ENCODE data around the gene SLC4A4.
"Not testable (repeated sequence)": the region's sequence is repeated elsewhere in the genome, so short reads cannot be mapped to it uniquely, and the experiment has no call there.

The SLC4A4 gene

DNA sequence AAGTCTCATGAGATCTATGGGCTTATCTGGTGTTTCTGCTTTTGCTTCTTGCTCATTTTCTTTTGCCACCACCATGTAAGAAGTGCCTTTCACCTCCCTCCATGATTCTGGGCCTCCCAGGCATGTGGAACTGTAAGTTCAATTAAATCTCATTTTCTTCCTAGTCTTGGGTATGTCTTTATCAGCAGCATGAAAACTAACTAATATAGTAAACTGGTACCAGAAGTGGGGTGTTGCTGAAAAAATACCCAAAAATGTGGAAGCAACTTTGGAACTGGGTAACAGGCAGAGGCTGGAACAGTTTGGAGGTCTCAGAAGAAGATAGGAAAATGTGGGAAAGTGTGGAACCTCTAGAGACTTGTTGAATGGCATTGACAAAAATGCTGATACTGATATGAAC, 70.1 kb downstream of the SLC4A4 start:
- not testable (repeated sequence) for DNase-seq (ENCODE audit: low spot score); FAIRE-seq

DNA sequence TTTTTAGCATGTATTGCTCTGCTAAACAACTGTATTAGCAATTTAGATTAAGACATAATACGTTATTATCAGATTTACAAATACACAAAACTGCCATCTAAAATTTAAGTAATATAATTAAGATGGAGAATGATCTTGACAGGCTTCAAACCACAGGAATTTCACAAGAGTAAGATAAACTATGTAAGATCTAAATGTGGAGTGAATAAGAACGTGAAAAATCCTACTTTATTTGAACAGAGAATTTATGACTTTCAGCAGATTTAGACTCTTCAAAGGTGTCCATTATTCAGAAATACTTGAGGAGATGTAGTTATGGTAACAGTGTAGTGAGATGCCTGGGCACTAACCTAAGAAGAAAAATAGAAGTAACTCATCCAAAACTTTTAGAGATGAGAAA, 73.2 kb downstream of the SLC4A4 start:
- FAIRE-seq: peak; percentile 31
- peak; percentile 22 for DNase-seq (ENCODE audit: low spot score)

DNA sequence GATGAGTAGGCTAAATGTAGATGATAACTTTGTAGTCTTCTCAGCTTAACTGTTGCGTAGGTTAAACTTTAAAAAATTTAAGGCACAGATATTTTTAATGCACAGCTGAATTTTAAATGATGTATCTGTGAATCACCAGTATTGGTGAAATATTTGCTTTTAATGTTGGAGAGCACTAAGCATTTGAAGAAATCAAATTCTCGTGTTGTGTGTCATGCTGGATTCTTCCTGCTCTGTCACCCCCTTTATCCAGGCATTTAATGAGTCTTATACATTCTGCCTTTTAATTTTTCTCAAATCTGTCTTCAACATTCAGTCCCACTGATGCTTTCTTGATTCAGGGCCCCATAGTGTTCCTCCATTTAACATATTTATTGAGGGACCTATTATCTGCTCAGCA, 76.7 kb downstream of the SLC4A4 start:
- FAIRE-seq (peak; percentile 76), DNase-seq (ENCODE audit: low spot score) (peak; percentile 17)

DNA sequence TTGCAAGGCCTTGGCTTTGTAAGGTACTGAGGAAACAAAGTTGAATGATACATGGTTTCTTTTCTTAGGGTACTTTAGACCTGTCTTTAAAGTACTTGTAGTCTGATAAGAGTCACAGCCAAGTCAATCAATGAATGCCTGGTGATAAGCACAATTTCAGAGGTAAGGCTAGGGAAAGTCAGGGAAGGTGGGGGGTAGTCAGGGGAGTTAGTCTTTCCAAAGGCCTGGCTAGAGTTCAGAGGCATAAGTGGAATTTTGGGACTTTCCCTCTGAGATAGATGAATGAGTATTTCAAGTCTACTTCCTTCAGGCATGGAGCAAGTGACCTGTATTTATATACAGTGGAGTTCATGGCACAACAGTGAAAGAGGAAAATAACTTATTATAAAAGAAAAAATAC, 78.3 kb downstream of the SLC4A4 start:
- DNase-seq (ENCODE audit: low spot score) (peak; percentile 38), FAIRE-seq (no peak)

DNA sequence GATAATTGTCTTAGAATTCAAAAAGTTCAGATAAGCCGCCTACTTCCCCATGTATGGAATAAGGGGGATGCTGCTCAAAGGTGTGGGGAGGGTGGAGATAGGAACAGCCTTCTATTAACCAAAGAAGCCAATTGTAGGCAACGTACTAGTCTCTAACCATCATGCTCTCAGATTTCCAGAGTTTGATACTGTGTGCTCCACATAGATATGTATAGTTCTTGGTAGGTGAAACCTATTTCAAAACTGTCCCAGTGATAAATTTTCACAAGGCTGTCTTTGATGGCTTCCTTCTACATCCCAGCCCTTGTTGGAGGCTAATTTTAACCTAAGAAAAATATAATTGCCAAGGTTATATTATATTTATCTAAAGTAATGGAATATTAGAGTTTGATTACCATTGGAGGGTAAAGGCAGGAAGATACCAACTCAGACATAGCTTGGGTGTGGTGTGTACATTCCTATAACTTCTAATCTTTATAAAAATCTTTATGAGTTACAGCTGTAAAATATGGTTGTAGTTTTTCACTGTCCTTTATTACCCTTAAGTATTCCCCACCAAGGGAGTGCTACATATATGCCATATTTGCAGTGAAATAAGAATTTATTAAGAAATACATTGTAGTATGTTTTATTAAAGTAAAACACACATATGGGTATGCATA, 87.7 kb downstream of the SLC4A4 start:
- FAIRE-seq (no peak), DNase-seq (ENCODE audit: low spot score) (no peak)

DNA sequence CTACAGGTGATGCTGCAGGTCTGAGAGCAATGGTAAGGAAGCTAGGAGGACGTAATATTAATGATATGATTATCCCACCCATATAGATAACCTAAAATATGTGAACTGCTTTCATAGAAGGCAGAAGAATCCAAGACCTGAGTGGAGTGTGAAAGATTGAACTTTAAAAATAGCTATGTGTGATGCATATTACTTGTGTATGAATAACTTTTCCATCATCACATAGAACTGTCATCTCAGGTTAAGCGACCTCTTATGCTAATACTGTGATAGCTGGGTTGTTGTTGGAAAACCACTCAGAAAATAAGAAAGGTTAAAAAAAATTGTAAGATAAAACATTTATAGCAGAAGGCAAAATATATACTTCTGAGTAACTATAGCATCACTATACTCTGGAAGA, 90.3 kb downstream of the SLC4A4 start:
- DNase-seq (ENCODE audit: low spot score) (no peak), FAIRE-seq (no peak)

DNA sequence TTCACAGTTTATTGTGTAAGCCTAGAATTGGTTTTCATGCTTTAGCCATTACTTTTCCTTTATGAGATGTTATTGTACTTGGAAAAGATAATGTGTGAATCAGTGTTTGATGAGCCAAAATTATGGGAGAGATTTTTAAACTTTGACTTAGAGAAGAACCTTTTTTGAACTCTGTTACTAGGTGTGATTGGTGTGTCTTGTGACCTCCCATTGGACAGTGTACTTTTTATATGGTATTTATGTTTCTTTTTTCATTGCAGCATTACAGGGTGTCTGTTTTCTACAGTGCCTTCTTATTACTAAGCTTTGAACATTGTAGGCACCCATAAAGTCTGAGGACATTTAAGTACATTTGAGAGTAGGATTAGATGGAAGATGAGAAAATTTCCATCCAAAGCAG, 91.1 kb downstream of the SLC4A4 start:
- DNase-seq (ENCODE audit: low spot score) (no peak), FAIRE-seq (no peak)

DNA sequence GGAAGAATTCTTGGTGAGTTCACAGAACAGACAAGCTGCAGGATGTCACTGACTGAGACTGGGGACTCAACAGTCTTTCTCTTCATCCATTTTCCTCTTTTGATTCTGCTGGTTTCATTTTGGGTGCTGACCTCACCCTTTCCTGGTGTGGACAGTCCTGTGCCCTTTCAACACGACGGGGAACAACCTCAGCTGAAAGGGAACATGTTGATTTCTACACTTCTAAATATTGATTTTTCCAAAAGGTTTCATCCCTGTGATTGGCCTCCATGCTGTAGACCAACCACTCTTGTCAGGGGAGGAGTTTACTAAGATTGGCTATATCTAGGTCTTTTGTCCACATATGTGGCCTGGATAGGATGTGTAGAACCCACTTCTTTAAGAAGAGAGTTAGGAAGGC, 91.8 kb downstream of the SLC4A4 start:
- DNase-seq (ENCODE audit: low spot score) (no peak), FAIRE-seq (no peak)

DNA sequence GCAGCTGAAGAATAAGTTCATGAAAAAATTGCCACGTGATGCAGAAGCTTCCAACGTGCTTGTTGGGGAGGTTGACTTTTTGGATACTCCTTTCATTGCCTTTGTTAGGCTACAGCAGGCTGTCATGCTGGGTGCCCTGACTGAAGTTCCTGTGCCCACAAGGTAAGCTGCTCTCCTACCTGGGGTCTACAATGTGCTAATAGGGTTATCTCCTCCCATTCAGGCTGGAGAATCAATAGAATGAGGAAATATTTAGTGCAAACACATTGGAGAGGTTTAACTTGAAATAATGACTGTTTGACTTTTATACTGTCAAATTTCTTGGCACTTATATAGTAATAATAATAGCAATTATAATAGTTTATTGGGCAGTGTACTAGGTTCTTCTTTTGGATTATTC, 101.8 kb downstream of the SLC4A4 start:
- FAIRE-seq (no peak), DNase-seq (ENCODE audit: low spot score) (no peak)

DNA sequence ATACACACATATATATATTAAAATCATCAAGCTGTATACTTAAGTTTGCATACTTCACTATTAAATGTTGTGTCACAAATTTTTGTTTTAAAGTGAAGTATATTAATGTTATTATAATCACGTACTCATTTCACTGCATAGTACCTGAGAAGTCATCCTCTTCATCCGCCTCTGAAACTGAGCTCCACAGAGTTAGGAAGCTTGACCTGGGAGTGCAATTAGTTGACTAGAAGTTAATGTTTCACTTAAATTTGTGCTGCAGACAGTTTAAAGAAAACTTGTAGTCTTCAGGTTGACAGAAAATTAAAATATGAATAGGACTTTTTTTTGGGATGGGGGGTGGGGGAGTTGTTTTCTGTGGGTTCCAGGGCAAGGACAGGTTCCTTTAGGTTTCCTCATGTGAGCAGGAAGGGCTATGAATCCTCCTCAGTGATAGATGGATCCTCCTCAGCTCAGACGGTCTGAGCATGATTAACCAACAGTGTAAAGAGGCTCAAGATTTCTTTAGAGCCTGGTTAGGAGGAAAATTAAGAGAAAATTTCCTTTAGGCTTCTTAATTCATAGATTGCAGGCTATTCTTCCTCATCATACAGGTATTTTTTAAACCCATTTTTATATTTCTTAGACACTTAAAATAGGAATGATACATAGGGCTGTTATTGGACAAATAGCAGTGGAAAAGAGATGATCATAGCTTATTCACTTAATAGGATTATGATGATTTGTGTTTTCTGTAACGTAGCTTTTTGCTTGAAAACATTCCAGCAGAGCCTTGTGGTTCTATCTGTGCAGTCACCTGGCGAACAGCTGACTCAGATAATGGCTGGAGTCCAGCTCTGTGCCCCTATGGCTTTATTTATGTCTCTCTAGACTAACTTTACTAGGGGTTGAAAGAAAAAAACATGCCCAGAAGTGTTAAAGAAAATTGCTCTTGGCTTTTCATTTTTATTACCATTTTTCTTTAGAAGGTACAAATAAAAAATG, 102.7 kb downstream of the SLC4A4 start:
- peak; percentile 87 for FAIRE-seq
- peak; percentile 46 for DNase-seq (ENCODE audit: low spot score)

DNA sequence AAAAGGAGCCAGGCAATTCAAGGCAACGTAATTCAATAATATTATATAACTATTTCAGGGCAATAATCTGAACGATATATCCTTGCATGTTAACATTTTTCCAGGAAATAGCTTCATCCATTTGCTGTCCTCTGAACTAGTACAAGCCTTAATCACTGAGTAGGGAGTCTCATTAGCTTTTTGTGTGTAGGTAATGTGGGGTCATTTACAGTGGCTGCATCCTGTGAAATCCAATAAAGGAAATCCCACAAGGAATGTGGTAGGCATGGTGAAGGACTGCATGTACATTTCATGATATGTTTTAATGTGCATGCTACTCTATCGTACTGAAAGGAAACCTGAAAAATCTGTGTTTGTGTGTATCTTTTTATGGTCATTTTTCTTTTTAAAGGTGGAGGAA, 103.5 kb downstream of the SLC4A4 start:
- no peak for DNase-seq (ENCODE audit: low spot score)
- no peak for FAIRE-seq

DNA sequence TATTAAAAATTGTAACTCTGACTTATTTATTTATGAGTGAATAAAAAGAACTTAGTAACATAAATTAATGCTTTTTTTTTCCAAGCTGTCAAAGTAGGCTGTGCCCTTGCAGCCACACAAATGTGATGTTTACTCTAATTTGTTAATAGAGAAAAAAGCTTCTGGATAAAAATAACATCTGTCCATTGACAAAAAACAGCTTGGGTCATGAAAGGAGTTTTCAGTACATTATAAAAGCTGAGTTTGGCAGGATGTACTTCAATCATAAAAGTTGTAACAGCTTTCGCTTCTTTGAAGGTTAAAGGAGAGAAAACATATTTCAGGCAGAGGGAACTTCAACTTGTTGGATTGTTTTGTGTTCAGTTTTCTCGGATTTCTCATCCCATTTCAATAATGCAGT, 105.6 kb downstream of the SLC4A4 start:
- FAIRE-seq (no peak), DNase-seq (ENCODE audit: low spot score) (no peak)

DNA sequence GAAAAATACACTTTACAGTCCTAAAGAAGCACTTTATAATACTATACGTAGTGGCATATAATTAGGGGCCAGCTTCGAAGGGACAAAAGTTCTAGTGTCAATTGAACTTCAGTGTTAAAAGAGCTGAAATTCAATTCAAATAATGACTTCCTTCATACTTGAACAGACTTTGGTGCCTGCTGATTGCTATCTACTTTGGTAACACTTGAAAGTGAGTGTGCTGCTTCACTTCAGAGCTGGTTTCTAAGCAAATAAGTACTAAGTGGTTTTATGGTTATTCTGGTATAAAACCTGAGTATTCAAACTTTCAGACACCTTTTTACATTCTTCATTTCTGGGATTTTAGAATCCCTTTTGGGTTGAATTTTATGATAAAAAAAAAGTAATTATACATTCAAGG, 107.0 kb downstream of the SLC4A4 start:
- FAIRE-seq (no peak), DNase-seq (ENCODE audit: low spot score) (no peak)

DNA sequence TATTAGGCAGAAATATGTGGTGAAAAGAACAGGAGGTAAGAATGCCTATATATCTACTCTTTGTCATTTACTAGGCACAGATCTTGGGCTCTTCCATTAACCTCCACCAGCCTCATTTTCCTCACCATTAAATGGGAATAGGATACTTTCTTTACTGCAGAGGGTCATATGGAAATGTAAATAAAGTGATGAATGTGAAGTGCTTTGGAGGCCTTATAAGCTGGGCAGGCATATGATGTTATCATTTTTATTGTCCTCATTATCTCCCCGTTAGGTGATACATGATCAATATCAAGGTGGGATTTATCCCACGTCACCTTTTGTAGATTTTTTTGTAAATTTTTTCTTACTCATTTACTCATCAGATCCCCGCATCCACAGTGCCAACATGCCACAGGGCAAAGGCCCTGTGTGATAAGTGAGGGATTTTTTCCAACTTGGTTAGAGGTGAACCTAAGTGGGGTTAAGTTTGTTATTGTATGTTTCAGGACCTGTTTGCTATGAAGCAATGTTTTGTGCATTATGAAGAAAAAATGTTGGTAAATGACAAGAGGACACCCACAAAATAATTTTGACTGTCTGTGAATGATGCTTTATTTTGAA, 107.8 kb downstream of the SLC4A4 start:
- FAIRE-seq (no peak), DNase-seq (ENCODE audit: low spot score) (no peak)

DNA sequence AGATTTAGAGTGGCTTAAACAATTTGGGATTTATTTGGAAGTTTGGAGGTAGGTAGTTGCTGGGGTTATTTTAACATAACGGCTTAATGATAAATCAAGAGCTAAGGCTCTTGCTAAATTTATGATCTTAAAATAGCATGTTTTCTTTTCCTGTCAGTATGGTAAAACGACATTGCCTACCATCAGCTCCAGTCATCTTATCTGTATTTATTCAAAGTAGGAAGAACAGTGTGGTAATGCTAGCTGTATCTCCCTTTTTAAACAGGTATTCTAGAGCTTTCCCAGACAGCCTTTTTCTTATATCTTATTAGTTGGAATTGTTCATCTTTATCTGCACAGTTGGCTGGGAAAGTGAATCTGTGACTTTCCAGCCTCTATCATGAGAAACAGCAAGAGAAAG, 110.2 kb downstream of the SLC4A4 start:
- no peak for FAIRE-seq

DNA sequence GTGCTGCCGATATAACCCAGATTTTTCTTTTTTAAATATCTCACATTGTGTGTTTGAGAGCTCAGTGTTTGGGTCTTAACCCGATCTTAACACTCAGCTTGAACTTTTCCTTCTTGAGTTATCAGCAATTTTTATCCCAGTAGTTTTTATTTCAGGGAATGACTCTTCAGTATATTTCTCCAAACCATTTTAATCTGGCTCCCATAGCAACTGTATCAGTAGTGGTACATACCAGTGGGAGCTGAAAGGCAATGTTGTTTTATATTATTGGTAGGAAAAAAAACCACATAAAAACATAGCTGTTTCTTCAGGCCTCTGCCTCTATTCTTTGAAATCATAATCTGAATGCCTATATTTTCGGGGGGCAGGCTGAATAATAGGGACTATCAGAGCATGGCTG, 111.1 kb downstream of the SLC4A4 start:
- FAIRE-seq: no peak
- no peak for DNase-seq (ENCODE audit: low spot score)

More for the DNA sequence above, 110.2 kb downstream of the SLC4A4 start:
- DNase-seq (ENCODE audit: low spot score): no peak

DNA sequence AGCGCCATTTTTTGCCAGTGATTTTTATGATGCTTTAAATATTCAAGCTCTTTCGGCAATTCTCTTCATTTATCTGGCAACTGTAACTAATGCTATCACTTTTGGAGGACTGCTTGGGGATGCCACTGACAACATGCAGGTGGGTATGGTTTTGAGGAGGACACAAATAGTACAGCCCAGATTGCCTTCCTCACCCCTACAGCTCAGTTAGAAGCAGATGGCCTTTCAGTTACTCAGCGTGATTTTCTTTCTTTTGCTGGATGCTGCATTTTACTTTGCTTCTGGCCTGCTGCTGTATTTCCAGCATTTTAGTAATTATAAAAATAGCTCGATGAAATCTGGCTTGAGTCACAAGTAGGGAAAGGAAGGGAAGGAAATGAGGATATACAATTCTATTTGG, 114.7 kb downstream of the SLC4A4 start:
- no peak for FAIRE-seq
- no peak for DNase-seq (ENCODE audit: low spot score)

DNA sequence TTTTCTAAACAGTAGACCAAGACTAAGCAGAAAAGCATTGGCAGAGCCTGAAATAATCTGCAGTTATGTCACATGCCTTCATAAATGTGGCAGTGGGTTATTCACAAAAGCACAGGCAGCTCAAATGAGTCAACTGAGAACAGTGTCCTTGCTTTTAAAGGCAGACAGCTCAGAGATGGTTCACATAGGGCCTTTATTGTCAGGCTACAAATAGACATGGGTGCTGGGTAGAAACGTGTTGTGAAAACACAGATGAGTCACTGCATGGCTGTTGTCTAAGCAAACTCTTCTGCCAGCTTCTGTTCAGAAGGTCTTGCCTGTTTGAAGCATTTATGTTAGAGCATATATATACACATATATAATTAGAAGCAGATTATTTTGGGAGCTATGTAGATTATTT, 118.0 kb downstream of the SLC4A4 start:
- DNase-seq (ENCODE audit: low spot score) (peak; percentile 32), FAIRE-seq (no peak)

DNA sequence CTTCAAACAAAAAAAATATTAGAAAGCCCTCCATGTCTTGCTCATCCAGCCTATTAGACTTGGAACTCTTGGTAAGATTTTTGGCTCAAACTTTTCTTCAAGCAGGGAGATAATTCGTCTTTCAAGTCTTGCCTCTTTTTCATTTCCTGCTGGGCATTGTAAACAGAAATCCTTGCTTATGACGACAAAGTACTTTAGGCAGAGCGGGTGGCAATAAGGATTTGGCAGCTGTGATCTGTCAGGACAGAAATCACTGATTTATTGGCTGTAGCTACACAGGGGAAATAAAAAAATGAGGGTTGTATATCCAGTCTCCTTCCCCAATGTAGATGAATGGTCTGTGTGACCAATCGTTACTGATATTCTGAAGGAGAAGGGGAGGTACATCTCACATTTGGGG, 121.6 kb downstream of the SLC4A4 start:
- no peak for FAIRE-seq
- no peak for DNase-seq (ENCODE audit: low spot score)

DNA sequence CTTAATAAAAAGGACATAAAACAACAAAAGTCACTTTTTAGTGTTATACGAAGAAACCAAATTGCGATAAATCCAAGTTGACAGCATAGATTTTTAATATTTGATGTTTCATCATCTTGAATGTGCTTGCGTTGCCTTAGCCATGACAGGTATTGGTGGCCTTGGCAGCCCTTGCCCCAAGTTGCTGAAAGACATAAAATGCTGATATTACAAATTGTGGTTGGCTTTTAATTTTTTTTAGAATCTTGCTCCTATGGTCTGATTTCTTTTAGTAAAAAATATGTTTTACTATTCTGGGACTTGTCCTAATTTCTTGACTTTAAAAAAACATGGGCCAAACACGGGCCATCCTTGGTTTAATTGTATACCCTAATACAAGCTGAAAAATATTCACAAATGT, 122.6 kb downstream of the SLC4A4 start:
- DNase-seq (ENCODE audit: low spot score) (no peak), FAIRE-seq (no peak)

DNA sequence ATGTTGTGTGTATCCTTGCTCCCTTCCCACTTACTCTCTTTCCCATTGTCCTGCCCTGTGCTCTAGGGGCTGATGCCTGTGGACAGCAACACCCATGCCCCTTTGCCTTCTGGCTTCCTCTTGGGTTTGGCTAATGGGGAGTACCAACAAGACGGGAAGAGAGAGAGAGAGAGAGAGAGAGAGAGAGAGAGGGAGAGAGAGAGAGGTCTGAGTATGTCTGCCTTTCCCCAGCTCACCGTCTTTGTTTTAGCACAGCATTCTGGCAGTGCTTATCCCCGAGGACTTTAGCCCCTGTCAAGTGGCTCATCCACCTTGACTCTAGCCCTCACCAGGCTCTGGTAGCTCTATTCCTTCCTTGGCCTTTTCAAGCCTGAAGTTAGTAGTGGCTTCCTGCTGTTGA, 128.0 kb downstream of the SLC4A4 start:
- DNase-seq (ENCODE audit: low spot score) (no peak), FAIRE-seq (no peak)

DNA sequence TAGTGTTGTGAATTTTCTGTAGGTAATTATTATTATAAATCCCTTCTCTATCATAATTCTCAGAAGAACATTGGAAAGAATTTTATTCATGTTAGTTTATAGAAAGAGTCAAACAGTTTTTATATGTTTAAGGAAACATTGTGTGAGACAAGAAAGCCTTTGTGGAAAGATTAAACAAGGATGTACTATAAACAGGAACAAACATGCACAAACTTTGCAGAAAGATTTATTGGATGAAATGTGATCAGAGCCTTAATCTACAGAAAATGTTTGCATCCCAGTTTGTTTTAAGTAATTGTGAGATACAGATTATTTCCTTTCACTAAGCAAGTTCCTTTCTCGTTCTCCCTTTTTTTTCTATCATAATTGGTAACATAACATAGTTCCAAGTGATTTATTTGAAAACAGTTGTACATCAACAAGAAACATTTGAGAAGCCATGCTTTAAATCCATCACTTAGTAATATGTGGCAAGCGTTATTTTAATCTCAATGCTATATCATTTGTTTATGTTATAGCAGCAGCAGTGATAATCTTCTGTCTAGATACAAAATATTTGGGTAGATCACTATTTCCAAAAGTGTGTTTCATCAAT, 129.4 kb downstream of the SLC4A4 start:
- FAIRE-seq: no peak
- no peak for DNase-seq (ENCODE audit: low spot score)

All from RCC 7860 (cell line).